Liver (tissue), 3 donors: ENCODE data around the gene ANK3.

Source experiments
- CTCF ChIP-seq: fragments of 150-350 bp; IDR thresholded peaks from 2 replicates; pipeline ENCODE4 v1.5.1; 2017; ENCODE audit warnings: improper control_type of control experiment, low read depth, low read length; ENCODE audit not compliant: missing input control
- EGR1 ChIP-seq, 2 donors: IDR thresholded peaks; 2 replicates each; pipeline ENCODE4 v1.6.1; 2016 to 2018; ENCODE audit warnings: antibody characterized with exemption in 2 of 2, low read depth in 2 of 2
- FOXA1 ChIP-seq: IDR thresholded peaks from 2 replicates; pipeline ENCODE4 v1.6.1; 2016; ENCODE audit warnings: antibody characterized with exemption
- GABPA ChIP-seq, 2 donors: IDR thresholded peaks in 1 of 2; conservative IDR thresholded peaks in 1 of 2; 2 replicates each; pipeline ENCODE4 v1.6.1; 2016; ENCODE audit warnings: antibody characterized with exemption in 2 of 2, mild to moderate bottlenecking in 1 of 2, moderate library complexity in 1 of 2
- JUND ChIP-seq, 2 donors: IDR thresholded peaks; 2 replicates each; pipeline ENCODE4 v1.6.1; 2016; ENCODE audit warnings: antibody characterized with exemption in 2 of 2
- NR2F2 ChIP-seq: IDR thresholded peaks from 2 replicates; pipeline ENCODE4 v1.6.1; 2016; ENCODE audit warnings: antibody characterized with exemption
- RAD21 ChIP-seq, 2 donors: IDR thresholded peaks; 2 replicates each; pipeline ENCODE4 v1.6.1; 2016; ENCODE audit warnings: antibody characterized with exemption in 2 of 2, mild to moderate bottlenecking in 2 of 2
- SP1 ChIP-seq: IDR thresholded peaks from 2 replicates; pipeline ENCODE4 v1.6.1; 2018; ENCODE audit warnings: antibody characterized with exemption, mild to moderate bottlenecking
- TAF1 ChIP-seq: conservative IDR thresholded peaks from 2 replicates; pipeline ENCODE4 v1.6.1; 2016; ENCODE audit warnings: antibody characterized with exemption, mild to moderate bottlenecking
- YY1 ChIP-seq: IDR thresholded peaks from 2 replicates; pipeline ENCODE4 v1.6.1; 2016; ENCODE audit warnings: antibody characterized with exemption, mild to moderate bottlenecking
- ZBTB33 ChIP-seq: IDR thresholded peaks from 2 replicates; pipeline ENCODE4 v1.6.1; 2016; ENCODE audit warnings: antibody characterized with exemption
- TF ChIP-seq, protein P1 (sequence below): IDR thresholded peaks from 2 replicates; pipeline ENCODE4 v1.6.1; 2016; ENCODE audit warnings: antibody characterized with exemption, mild to moderate bottlenecking
- TF ChIP-seq, protein P2 (sequence below): IDR thresholded peaks from 2 replicates; pipeline ENCODE4 v1.6.1; 2016; ENCODE audit warnings: antibody characterized with exemption
- TF ChIP-seq, protein P3 (sequence below): IDR thresholded peaks from 2 replicates; pipeline ENCODE4 v1.6.1; 2016; ENCODE audit warnings: antibody characterized with exemption
- donor health status: healthy.
- donor health status: healthy.

DNA sequence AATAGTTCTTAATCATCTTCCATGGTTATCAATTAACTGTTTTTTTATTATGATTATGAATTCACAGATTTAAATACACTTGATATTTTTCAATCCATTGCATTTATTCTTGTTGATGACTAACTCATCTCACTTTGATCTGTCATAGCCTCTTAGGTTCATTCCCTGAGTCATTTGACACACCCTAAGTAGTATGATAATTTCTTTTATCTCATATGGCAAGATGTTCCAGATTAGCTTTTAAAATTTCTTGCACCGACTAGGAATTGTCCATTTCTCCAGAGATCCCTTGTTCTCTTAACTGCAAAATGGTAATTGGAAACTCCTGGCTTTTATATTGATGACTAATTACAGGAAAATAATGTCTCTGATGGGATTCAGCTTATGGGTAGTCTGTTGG lies 395.7 kb downstream of the ANK3 start:
- no peak for TF ChIP-seq YY1
- TF ChIP-seq, protein P1, sequence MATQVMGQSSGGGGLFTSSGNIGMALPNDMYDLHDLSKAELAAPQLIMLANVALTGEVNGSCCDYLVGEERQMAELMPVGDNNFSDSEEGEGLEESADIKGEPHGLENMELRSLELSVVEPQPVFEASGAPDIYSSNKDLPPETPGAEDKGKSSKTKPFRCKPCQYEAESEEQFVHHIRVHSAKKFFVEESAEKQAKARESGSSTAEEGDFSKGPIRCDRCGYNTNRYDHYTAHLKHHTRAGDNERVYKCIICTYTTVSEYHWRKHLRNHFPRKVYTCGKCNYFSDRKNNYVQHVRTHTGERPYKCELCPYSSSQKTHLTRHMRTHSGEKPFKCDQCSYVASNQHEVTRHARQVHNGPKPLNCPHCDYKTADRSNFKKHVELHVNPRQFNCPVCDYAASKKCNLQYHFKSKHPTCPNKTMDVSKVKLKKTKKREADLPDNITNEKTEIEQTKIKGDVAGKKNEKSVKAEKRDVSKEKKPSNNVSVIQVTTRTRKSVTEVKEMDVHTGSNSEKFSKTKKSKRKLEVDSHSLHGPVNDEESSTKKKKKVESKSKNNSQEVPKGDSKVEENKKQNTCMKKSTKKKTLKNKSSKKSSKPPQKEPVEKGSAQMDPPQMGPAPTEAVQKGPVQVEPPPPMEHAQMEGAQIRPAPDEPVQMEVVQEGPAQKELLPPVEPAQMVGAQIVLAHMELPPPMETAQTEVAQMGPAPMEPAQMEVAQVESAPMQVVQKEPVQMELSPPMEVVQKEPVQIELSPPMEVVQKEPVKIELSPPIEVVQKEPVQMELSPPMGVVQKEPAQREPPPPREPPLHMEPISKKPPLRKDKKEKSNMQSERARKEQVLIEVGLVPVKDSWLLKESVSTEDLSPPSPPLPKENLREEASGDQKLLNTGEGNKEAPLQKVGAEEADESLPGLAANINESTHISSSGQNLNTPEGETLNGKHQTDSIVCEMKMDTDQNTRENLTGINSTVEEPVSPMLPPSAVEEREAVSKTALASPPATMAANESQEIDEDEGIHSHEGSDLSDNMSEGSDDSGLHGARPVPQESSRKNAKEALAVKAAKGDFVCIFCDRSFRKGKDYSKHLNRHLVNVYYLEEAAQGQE = no peak
- no peak for TF ChIP-seq RAD21 (IDR thresholded peaks at IDR 0.05)
- TF ChIP-seq TAF1 = no peak
- no peak for TF ChIP-seq CTCF
- TF ChIP-seq EGR1 (IDR thresholded peaks at IDR 0.05; ENCODE audit: low read depth in 2 of 2) = no peak
- TF ChIP-seq JUND (IDR thresholded peaks at IDR 0.05) = no peak
- TF ChIP-seq, protein P2, sequence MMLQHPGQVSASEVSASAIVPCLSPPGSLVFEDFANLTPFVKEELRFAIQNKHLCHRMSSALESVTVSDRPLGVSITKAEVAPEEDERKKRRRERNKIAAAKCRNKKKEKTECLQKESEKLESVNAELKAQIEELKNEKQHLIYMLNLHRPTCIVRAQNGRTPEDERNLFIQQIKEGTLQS = no peak
- TF ChIP-seq, protein P3, sequence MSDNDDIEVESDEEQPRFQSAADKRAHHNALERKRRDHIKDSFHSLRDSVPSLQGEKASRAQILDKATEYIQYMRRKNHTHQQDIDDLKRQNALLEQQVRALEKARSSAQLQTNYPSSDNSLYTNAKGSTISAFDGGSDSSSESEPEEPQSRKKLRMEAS = no peak
- TF ChIP-seq NR2F2 = no peak
- TF ChIP-seq FOXA1 = no peak
- no peak for TF ChIP-seq GABPA (IDR thresholded peaks at IDR 0.05 in 1 of 2, conservative IDR thresholded peaks at IDR 0.05 in 1 of 2)
- TF ChIP-seq SP1 = no peak
- TF ChIP-seq ZBTB33 = no peak
